ENCODE data around the gene PKIG. TPM values are rescaled to one million over a fixed set of nuclear protein-coding genes. Genes with fewer than 3 reads are reported as not detected.

Gene PKIG
- polyA plus RNA-seq, 3 donors: 0.67 to 1.4 (median 0.84) TPM

DNA sequence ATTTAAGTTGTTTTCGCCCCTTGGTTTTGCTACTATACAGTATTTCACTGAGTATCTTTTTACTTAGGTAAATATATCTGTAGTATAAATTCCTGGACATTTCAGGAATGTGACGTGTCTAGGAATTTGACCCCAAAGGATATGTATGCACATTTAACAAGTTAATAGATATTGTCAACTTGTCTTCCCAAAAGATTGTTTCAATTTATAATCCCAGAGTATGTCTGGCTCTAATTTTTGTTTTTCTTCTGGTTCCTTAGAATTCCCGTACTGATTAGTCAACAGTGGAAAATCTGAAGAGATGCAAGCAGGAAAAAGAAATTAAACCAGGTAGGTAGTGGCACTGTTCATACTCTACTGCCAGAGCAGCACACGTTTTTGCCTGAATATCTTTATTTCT, 7.2 kb downstream of the PKIG start:
- Histone ChIP-seq H3K27ac (ENCODE audit: low read depth in 1 of 2, low read length in 2 of 2) (no peak overlapping the region), H3K36me3 (replicated peaks in 1 of 2; ENCODE audit: control insufficient read depth in 1 of 2, insufficient read depth in 2 of 2, low read length in 2 of 2) (no peaks in the 10 kb centered on the region), H3K27me3 (ENCODE audit: control insufficient read depth in 2 of 2, insufficient read depth in 2 of 2, low read length in 2 of 2) (no peaks in the 10 kb centered on the region), H3K9me3 (replicated peaks in 1 of 2; ENCODE audit: control insufficient read depth in 1 of 2, insufficient read depth in 1 of 2, low read length in 2 of 2) (no peaks in the 10 kb centered on the region), H3K79me2 (ENCODE audit: insufficient read depth, low read length) (no peaks in the 10 kb centered on the region), H3K9ac (ENCODE audit: insufficient read depth, low read length, poor library complexity, severe bottlenecking) (no peak overlapping the region), H3K4me3 (replicated peaks in 1 of 3; ENCODE audit: low read depth in 2 of 3, low read length in 3 of 3) (no peak overlapping the region), H2AFZ (ENCODE audit: insufficient read depth, low read depth, low read length, poor library complexity, severe bottlenecking) (no peak overlapping the region), H3K4me2 (replicated peaks; ENCODE audit: extremely low read depth, low read length, poor library complexity, severe bottlenecking) (no peak overlapping the region), H3K4me1 (ENCODE audit: control insufficient read depth in 1 of 2, insufficient read depth in 2 of 2, low read length in 2 of 2) (peaks cover 34 to 35% of the 10 kb centered on the region in 2 donors), H4K20me1 (ENCODE audit: insufficient read depth, low read length) (no peaks in the 10 kb centered on the region)
- DNase-seq: no peak
- intact Hi-C loops (cut with micrococcal nuclease): no loop called here
- Mint-ChIP-seq H3K36me3 (no peaks in the 10 kb centered on the region), H3K27ac (no peak overlapping the region), H3K9me3 (no peaks in the 10 kb centered on the region), H3K4me1 (peaks cover 45% of the 10 kb centered on the region), H3K4me3 (no peak overlapping the region), H3K27me3 (ENCODE audit: low read depth in 3 of 3) (peaks cover 0 to 2% (median 0%) of the 10 kb centered on the region in 3 donors)
- TF ChIP-seq, protein P1, sequence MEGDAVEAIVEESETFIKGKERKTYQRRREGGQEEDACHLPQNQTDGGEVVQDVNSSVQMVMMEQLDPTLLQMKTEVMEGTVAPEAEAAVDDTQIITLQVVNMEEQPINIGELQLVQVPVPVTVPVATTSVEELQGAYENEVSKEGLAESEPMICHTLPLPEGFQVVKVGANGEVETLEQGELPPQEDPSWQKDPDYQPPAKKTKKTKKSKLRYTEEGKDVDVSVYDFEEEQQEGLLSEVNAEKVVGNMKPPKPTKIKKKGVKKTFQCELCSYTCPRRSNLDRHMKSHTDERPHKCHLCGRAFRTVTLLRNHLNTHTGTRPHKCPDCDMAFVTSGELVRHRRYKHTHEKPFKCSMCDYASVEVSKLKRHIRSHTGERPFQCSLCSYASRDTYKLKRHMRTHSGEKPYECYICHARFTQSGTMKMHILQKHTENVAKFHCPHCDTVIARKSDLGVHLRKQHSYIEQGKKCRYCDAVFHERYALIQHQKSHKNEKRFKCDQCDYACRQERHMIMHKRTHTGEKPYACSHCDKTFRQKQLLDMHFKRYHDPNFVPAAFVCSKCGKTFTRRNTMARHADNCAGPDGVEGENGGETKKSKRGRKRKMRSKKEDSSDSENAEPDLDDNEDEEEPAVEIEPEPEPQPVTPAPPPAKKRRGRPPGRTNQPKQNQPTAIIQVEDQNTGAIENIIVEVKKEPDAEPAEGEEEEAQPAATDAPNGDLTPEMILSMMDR (IDR thresholded peaks at IDR 0.05): no peak
- WGBS (ENCODE audit: insufficient coverage): no CpG with 5 or more reads among the region's 4 CpGs

DNA sequence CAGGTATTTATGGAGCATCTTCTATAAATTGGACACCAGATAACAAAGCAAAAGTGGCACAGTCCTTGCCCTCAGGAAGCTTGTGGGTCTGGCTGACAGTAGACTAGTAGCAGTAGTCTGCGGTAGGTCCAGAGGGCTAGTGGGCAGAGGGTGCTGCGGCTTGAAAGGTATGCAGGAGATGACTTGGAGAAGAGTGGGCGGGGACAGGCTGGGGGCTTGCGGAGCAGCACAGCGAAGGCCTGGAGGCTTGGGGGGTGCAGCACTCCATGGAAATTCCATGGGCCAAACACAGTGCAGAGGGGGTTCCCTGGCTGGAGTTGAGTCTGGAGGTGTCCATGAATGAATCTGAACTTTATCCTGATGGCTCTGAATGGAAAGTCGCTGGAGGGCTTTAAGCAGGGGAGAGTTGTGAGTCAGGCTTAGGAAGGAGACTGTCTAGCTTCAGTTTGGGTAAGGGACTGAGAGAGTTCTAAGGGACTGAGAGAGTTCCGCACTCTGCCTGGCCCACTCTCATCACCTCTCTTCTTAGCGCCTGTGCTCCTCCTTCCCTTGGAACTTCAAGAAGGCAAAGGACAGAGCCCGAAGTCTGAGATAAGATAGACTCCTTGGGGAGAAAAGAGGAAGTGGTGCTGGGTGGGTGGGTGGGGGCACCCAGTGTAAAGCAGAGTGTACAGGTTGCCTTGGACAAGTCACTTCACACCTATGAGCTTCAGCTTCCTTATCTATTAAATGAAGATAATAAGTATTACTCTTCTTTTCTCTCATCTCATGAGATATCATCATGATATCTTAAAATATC, 8.8 kb downstream of the PKIG start:
- 95% methylated on average over 5 of the region's 9 CpGs for WGBS (ENCODE audit: insufficient coverage)
- no peaks in the 10 kb centered on the region for H3K27me3 Mint-ChIP-seq (ENCODE audit: low read depth in 3 of 3)
- no peaks in the 10 kb centered on the region for H3K36me3 ChIP-seq (replicated peaks in 1 of 2; ENCODE audit: control insufficient read depth in 1 of 2, insufficient read depth in 2 of 2, low read length in 2 of 2)

More for the DNA sequence above, 8.8 kb downstream of the PKIG start:
- Histone ChIP-seq H3K9ac (ENCODE audit: insufficient read depth, low read length, poor library complexity, severe bottlenecking) (no peak overlapping the region), H3K79me2 (ENCODE audit: insufficient read depth, low read length) (no peaks in the 10 kb centered on the region), H3K4me3 (replicated peaks in 1 of 3; ENCODE audit: low read depth in 2 of 3, low read length in 3 of 3) (no peak overlapping the region), H3K27me3 (ENCODE audit: control insufficient read depth in 2 of 2, insufficient read depth in 2 of 2, low read length in 2 of 2) (no peaks in the 10 kb centered on the region), H2AFZ (ENCODE audit: insufficient read depth, low read depth, low read length, poor library complexity, severe bottlenecking) (no peak overlapping the region), H3K4me1 (ENCODE audit: control insufficient read depth in 1 of 2, insufficient read depth in 2 of 2, low read length in 2 of 2) (peaks cover 37 to 41% of the 10 kb centered on the region in 2 donors), H3K4me2 (replicated peaks; ENCODE audit: extremely low read depth, low read length, poor library complexity, severe bottlenecking) (no peak overlapping the region), H4K20me1 (ENCODE audit: insufficient read depth, low read length) (no peaks in the 10 kb centered on the region), H3K9me3 (replicated peaks in 1 of 2; ENCODE audit: control insufficient read depth in 1 of 2, insufficient read depth in 1 of 2, low read length in 2 of 2) (no peaks in the 10 kb centered on the region), H3K27ac (ENCODE audit: low read depth in 1 of 2, low read length in 2 of 2) (no peak overlapping the region)
- DNase-seq: no peak
- TF ChIP-seq, protein P1 (IDR thresholded peaks at IDR 0.05): no peak
- Mint-ChIP-seq H3K27ac (no peak overlapping the region), H3K4me3 (no peak overlapping the region), H3K9me3 (no peaks in the 10 kb centered on the region), H3K36me3 (no peaks in the 10 kb centered on the region), H3K4me1 (peaks cover 49% of the 10 kb centered on the region)
- intact Hi-C loops (cut with micrococcal nuclease): loop anchor here in 1 of 2 donors (10.0 kb wide), 1 partner anchor 46 kb away; no protein-coding TSS in a partner anchor
